ENCODE data around the gene MARK2. TPM values are rescaled to one million over a fixed set of nuclear protein-coding genes. Genes with fewer than 3 reads are reported as not detected.

Gene MARK2
- total RNA-seq, 2 donors from 2014 or later = 33.5 to 37.5 TPM

- DNase-seq (no peak), ATAC-seq (peak in 1 of 2 donors; percentile 17)
- intact Hi-C loops (cut with DNase I) = no loop called here
These were observed 99.0 kb downstream of the MARK2 start for GRCh38 chr11:63937713-63938478.

GRCh38 chr11:63938479-63939396, 99.8 kb downstream of the MARK2 start, which contains the start of gene NAA40:
NAA40 (plus strand) TSS chr11:63939002; CDS start chr11:63939097, 95 bp downstream.
- ATAC-seq (peak; percentile 96 to 98), DNase-seq (peak; percentile 94)
- intact Hi-C loops (cut with DNase I) = no loop called here

- DNase-seq (no peak), ATAC-seq (peak in 1 of 2 donors; percentile 2)
- intact Hi-C loops (cut with DNase I) = no loop called here
These were observed 100.5 kb downstream of the MARK2 start for GRCh38 chr11:63939397-63939891.

GRCh38 chr11:63940786-63941185, 101.9 kb downstream of the MARK2 start:
- ATAC-seq = no peak
- intact Hi-C loops (cut with DNase I) = loop anchor here (5.0 to 10.0 kb wide), 2 partner anchors 173 to 176 kb away; partner anchors contain the start of gene ZFTA (in 2 of the 2)
- no peak for DNase-seq

- no peak for DNase-seq
- intact Hi-C loops (cut with DNase I) = loop anchor here (5.0 to 10.0 kb wide), 2 partner anchors 175 to 177 kb away; partner anchors contain the start of gene ZFTA (in 2 of the 2)
- ATAC-seq = no peak
These were observed 103.0 kb downstream of the MARK2 start for GRCh38 chr11:63941901-63942300.

- intact Hi-C loops (cut with DNase I) = loop anchor here (5.0 to 10.0 kb wide), 2 partner anchors 176 to 178 kb away; partner anchors contain the start of gene ZFTA (in 2 of the 2)
- ATAC-seq (no peak), DNase-seq (no peak)
These were observed 103.9 kb downstream of the MARK2 start for GRCh38 chr11:63942803-63943202.

GRCh38 chr11:63944987-63945386, 106.1 kb downstream of the MARK2 start:
- intact Hi-C loops (cut with DNase I) = loop anchor here (1.0 to 10.0 kb wide), 4 partner anchors 108 to 180 kb away; partner anchors contain the start of genes ZFTA (in 2 of the 2) and MARK2 (in 1 of the 2)
- ATAC-seq = peak; percentile 75 to 83
- peak; percentile 45 for DNase-seq

- intact Hi-C loops (cut with DNase I) = loop anchor here (1.0 to 10.0 kb wide), 3 partner anchors 108 to 181 kb away; partner anchors contain the start of genes MARK2 (in 1 of the 2) and ZFTA (in 1 of the 2)
- DNase-seq = peak; percentile 71
- peak; percentile 81 to 87 for ATAC-seq
These were observed 106.7 kb downstream of the MARK2 start for GRCh38 chr11:63945477-63946163.

GRCh38 chr11:63951779-63952536, 113.0 kb downstream of the MARK2 start:
- no peak for ATAC-seq
- DNase-seq = no peak
- intact Hi-C loops (cut with DNase I) = no loop called here

- ATAC-seq = no peak
- intact Hi-C loops (cut with DNase I) = no loop called here
- no peak for DNase-seq
These were observed 113.7 kb downstream of the MARK2 start for GRCh38 chr11:63952570-63952969.

- no peak for DNase-seq
- intact Hi-C loops (cut with DNase I) = no loop called here
- ATAC-seq = no peak
These were observed 119.1 kb downstream of the MARK2 start for GRCh38 chr11:63958008-63958407.

Other genes with a start within 250 kb of the MARK2 start
- 100 to 1,000 TPM; 156 to 173 TPM for gene PLAAT3, start 224.7 kb upstream of the MARK2 start, total RNA-seq
- 10 to 100 TPM; 31.4 to 36.2 TPM for gene ATL3, start 167.7 kb upstream of the MARK2 start, total RNA-seq
- gene RTN3, start 157.6 kb upstream of the MARK2 start, total RNA-seq = 10 to 100 TPM; 71.9 to 92.5 TPM
- 10 to 100 TPM; 15.5 to 16.0 TPM for gene ZFTA, start 70.3 kb upstream of the MARK2 start, total RNA-seq
- gene SPINDOC, start 25.7 kb upstream of the MARK2 start, total RNA-seq = 10 to 100 TPM; 13.3 to 13.5 TPM
- gene RCOR2, start 78.1 kb downstream of the MARK2 start, total RNA-seq = 1 to 10 TPM; 2.3 to 8.3 TPM
- gene NAA40, start 99.9 kb downstream of the MARK2 start, total RNA-seq = 10 to 100 TPM; 26.0 to 29.1 TPM
- gene COX8A, start 135.5 kb downstream of the MARK2 start, total RNA-seq = 100 to 1,000 TPM; 786 to 820 TPM
- gene OTUB1, start 147.3 kb downstream of the MARK2 start, total RNA-seq = 10 to 100 TPM; 44.4 to 47.8 TPM
- gene FLRT1, start 196.8 kb downstream of the MARK2 start, total RNA-seq = 1 to 10 TPM; 1.3 to 1.6 TPM